ENCODE measurements around the gene ISM2. TPM values are rescaled to one million over a fixed set of nuclear protein-coding genes. Genes with fewer than 3 reads are reported as not detected.
A peak's percentile ranks its signal among the peaks of the same experiment; 100 is the strongest.

The ISM2 gene
- total RNA-seq, 2 donors from 2014 or later: 1.2 TPM; not detected in 1

- Histone ChIP-seq H3K27me3 (no peaks in the 10 kb centered on the region), H3K4me1 (no peaks in the 10 kb centered on the region), H3K4me3 (no peak overlapping the region), H3K36me3 (no peaks in the 10 kb centered on the region), H3K27ac (no peak overlapping the region), H3K9ac (ENCODE audit: low read depth in 2 of 2, low read length in 2 of 2) (no peak overlapping the region), H3K9me3 (no peaks in the 10 kb centered on the region)
- intact Hi-C loops (cut with DNase I): no loop called here
- TF ChIP-seq CTCF (IDR thresholded peaks at IDR 0.05): no peak
- DNase-seq: no peak
Measured at GRCh38 chr14:77478029-77478428, 20.6 kb downstream of the ISM2 start.

- no peaks in the 10 kb centered on the region for H3K27me3 ChIP-seq
- no peak overlapping the region for H3K9ac ChIP-seq (ENCODE audit: low read depth in 2 of 2, low read length in 2 of 2)
- H3K9me3 ChIP-seq: no peaks in the 10 kb centered on the region
- TF ChIP-seq CTCF (IDR thresholded peaks at IDR 0.05): no peak
- intact Hi-C loops (cut with DNase I): no loop called here
- no peaks in the 10 kb centered on the region for H3K4me1 ChIP-seq
- no peaks in the 10 kb centered on the region for H3K36me3 ChIP-seq
- DNase-seq: no peak
- no peak overlapping the region for H3K4me3 ChIP-seq
- H3K27ac ChIP-seq: no peak overlapping the region
Measured at GRCh38 chr14:77475432-77476115, 23.0 kb downstream of the ISM2 start.

GRCh38 chr14:77474479-77475177, 24.0 kb downstream of the ISM2 start:
- Histone ChIP-seq H3K4me1 (no peaks in the 10 kb centered on the region), H3K9ac (ENCODE audit: low read depth in 2 of 2, low read length in 2 of 2) (no peak overlapping the region), H3K9me3 (no peaks in the 10 kb centered on the region), H3K4me3 (no peak overlapping the region), H3K27ac (no peak overlapping the region), H3K36me3 (no peaks in the 10 kb centered on the region), H3K27me3 (no peaks in the 10 kb centered on the region)
- TF ChIP-seq CTCF (IDR thresholded peaks at IDR 0.05): no peak
- DNase-seq: no peak
- intact Hi-C loops (cut with DNase I): no loop called here

GRCh38 chr14:77473921-77474320, 24.7 kb downstream of the ISM2 start:
- intact Hi-C loops (cut with DNase I): no loop called here
- no peaks in the 10 kb centered on the region for H3K27me3 ChIP-seq
- H3K4me1 ChIP-seq: no peaks in the 10 kb centered on the region
- no peak for TF ChIP-seq CTCF (IDR thresholded peaks at IDR 0.05)
- no peak overlapping the region for H3K27ac ChIP-seq
- no peaks in the 10 kb centered on the region for H3K36me3 ChIP-seq
- DNase-seq: no peak
- no peaks in the 10 kb centered on the region for H3K9me3 ChIP-seq
- no peak overlapping the region for H3K4me3 ChIP-seq
- no peak overlapping the region for H3K9ac ChIP-seq (ENCODE audit: low read depth in 2 of 2, low read length in 2 of 2)

GRCh38 chr14:77470224-77470870, 28.3 kb downstream of the ISM2 start:
- Histone ChIP-seq H3K27ac (peak overlapping the region; percentile 57), H3K4me1 (no peaks in the 10 kb centered on the region), H3K9ac (ENCODE audit: low read depth in 2 of 2, low read length in 2 of 2) (no peak overlapping the region), H3K36me3 (peaks cover 4% of the 10 kb centered on the region), H3K4me3 (no peak overlapping the region), H3K9me3 (no peaks in the 10 kb centered on the region), H3K27me3 (no peaks in the 10 kb centered on the region)
- TF ChIP-seq CTCF (IDR thresholded peaks at IDR 0.05): no peak
- DNase-seq: peak; percentile 80
- intact Hi-C loops (cut with DNase I): no loop called here

All from colonic mucosa (tissue), 4 donors.